ENCODE measurements around the gene WNK3. TPM values are rescaled to one million over a fixed set of nuclear protein-coding genes. Genes with fewer than 3 reads are reported as not detected.

The WNK3 gene
- total RNA-seq, 1 donor from 2014 or later: 8.4 TPM

DNA sequence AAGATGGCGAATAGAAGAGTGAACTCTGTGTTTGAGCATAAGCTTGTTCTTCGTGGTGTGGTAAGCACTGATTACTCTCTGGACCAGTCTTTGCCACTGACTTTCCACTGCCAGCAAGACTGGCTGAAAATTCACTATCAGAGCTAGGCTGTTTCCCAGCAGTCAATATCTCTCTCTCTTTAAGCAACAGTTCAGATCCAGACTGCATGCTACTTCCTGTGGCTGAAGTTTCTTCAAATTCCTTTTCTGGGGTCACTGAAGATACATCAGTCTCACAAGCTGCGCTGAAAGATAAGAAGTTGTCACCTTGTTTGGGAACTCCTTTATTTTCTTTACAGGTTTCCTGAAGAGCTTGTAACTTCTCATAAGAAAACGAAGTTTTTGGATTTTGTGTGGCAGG, 120.8 kb downstream of the WNK3 start:
- no peaks in the 10 kb centered on the region for H3K79me2 ChIP-seq (ENCODE audit: insufficient read depth, low read length)
- FAIRE-seq: peak; percentile 39
- H3K27ac Mint-ChIP-seq (ENCODE audit: unreplicated experiment): no peak overlapping the region
- no peaks in the 10 kb centered on the region for H3K4me1 Mint-ChIP-seq (ENCODE audit: low read depth, unreplicated experiment)
- no peaks in the 10 kb centered on the region for H3K27me3 Mint-ChIP-seq (ENCODE audit: low read depth, unreplicated experiment)
- H3K27me3 ChIP-seq (ENCODE audit: insufficient read depth, low read length): no peaks in the 10 kb centered on the region
- DNase-seq (ENCODE audit: low read depth): no peak
- H3K4me1 ChIP-seq (ENCODE audit: insufficient read depth, low read length): no peaks in the 10 kb centered on the region
- H3K36me3 ChIP-seq (ENCODE audit: insufficient read depth, low read length): no peaks in the 10 kb centered on the region
- no peaks in the 10 kb centered on the region for H4K20me1 ChIP-seq (ENCODE audit: insufficient read depth, low read length)
- H3K4me2 ChIP-seq (ENCODE audit: low read length): no peak overlapping the region
- no peak overlapping the region for H3K4me3 Mint-ChIP-seq (ENCODE audit: unreplicated experiment)
- H3K36me3 Mint-ChIP-seq (ENCODE audit: low read depth, unreplicated experiment): no peaks in the 10 kb centered on the region
- H3K9me3 Mint-ChIP-seq (ENCODE audit: unreplicated experiment): peaks cover 3% of the 10 kb centered on the region
- no peak overlapping the region for H3K4me3 ChIP-seq (ENCODE audit: insufficient read depth, low read depth, low read length)
- no peak for TF ChIP-seq EZH2 (IDR thresholded peaks at IDR 0.05; ENCODE audit: insufficient read depth, low read length)
- TF ChIP-seq, protein P1, sequence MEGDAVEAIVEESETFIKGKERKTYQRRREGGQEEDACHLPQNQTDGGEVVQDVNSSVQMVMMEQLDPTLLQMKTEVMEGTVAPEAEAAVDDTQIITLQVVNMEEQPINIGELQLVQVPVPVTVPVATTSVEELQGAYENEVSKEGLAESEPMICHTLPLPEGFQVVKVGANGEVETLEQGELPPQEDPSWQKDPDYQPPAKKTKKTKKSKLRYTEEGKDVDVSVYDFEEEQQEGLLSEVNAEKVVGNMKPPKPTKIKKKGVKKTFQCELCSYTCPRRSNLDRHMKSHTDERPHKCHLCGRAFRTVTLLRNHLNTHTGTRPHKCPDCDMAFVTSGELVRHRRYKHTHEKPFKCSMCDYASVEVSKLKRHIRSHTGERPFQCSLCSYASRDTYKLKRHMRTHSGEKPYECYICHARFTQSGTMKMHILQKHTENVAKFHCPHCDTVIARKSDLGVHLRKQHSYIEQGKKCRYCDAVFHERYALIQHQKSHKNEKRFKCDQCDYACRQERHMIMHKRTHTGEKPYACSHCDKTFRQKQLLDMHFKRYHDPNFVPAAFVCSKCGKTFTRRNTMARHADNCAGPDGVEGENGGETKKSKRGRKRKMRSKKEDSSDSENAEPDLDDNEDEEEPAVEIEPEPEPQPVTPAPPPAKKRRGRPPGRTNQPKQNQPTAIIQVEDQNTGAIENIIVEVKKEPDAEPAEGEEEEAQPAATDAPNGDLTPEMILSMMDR (IDR thresholded peaks at IDR 0.05; ENCODE audit: insufficient read depth, low read depth, low read length): no peak
- no peak overlapping the region for H2AFZ ChIP-seq (ENCODE audit: low read depth, low read length)
- H3K9me3 ChIP-seq (ENCODE audit: insufficient read depth, low read depth, low read length): no peaks in the 10 kb centered on the region
- H3K27ac ChIP-seq (ENCODE audit: low read depth, low read length): no peak overlapping the region
- no peak overlapping the region for H3K9ac ChIP-seq (ENCODE audit: low read length)

DNA sequence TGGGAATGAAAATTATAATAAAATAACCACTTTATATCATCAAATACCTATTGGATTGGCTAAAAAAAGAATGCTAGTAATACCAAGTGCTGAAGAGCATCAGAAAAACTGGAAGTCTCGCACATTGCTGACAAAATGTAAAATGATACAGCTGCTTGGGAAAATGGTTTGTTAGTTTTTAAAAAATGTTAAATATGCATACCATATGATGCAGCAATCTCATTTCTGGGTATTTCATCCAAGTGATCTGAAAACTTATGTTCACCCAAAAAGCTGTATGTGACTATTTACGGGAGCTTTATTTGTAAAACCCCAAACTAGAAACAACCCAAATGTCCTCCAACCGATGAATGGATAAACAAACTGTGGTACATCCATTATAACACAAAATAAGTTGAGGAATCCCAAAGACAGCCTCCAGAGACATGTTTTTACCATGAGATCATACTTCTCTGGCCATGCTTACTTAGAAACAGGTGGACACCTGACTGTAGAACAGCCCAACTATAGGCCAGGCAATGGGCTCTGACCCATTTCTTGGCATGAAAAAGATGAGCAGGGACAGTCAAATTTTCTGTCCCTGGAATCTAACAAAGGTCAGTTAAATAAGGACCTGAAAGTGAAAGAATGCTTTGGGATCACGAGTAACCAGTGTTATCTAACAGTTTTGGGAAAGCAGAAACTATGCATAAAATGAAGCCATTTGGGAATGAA, 127.3 kb downstream of the WNK3 start:
- Histone ChIP-seq H3K9ac (ENCODE audit: low read length) (no peak overlapping the region), H3K4me2 (ENCODE audit: low read length) (no peak overlapping the region), H3K9me3 (ENCODE audit: insufficient read depth, low read depth, low read length) (no peaks in the 10 kb centered on the region), H3K36me3 (ENCODE audit: insufficient read depth, low read length) (no peaks in the 10 kb centered on the region), H3K4me3 (ENCODE audit: insufficient read depth, low read depth, low read length) (no peak overlapping the region), H4K20me1 (ENCODE audit: insufficient read depth, low read length) (no peaks in the 10 kb centered on the region), H3K4me1 (ENCODE audit: insufficient read depth, low read length) (no peaks in the 10 kb centered on the region), H3K79me2 (ENCODE audit: insufficient read depth, low read length) (no peaks in the 10 kb centered on the region), H3K27me3 (ENCODE audit: insufficient read depth, low read length) (no peaks in the 10 kb centered on the region), H2AFZ (ENCODE audit: low read depth, low read length) (no peak overlapping the region), H3K27ac (ENCODE audit: low read depth, low read length) (no peak overlapping the region)
- peak; percentile 5 for FAIRE-seq
- Mint-ChIP-seq H3K36me3 (ENCODE audit: low read depth, unreplicated experiment) (no peaks in the 10 kb centered on the region), H3K27me3 (ENCODE audit: low read depth, unreplicated experiment) (no peaks in the 10 kb centered on the region), H3K4me1 (ENCODE audit: low read depth, unreplicated experiment) (peaks cover 3% of the 10 kb centered on the region), H3K27ac (ENCODE audit: unreplicated experiment) (peak overlapping the region; percentile 41), H3K4me3 (ENCODE audit: unreplicated experiment) (no peak overlapping the region), H3K9me3 (ENCODE audit: unreplicated experiment) (no peaks in the 10 kb centered on the region)
- DNase-seq (ENCODE audit: low read depth): peak; percentile 31
- TF ChIP-seq, protein P1 (IDR thresholded peaks at IDR 0.05; ENCODE audit: insufficient read depth, low read depth, low read length): no peak
- TF ChIP-seq EZH2 (IDR thresholded peaks at IDR 0.05; ENCODE audit: insufficient read depth, low read length): no peak

DNA sequence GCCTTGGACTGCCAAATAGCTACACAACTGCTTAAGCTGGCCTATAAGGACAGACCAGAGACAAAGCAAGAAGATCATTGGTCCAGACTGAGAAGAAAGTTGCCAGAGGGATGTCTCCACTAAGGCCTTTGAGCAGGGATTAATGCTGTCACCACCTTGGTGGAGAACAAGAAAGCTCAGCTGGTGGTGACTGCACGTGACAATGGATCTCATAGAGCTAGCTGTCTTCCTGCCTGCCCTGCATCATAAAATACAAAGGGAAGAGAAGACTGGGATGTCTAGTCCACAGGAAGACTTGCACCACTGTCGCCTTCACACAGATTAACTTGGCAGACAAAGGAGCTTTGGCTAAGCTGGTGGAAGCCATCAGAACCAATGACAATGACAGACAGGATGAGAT, 134.3 kb downstream of the WNK3 start:
- no peak for TF ChIP-seq EZH2 (IDR thresholded peaks at IDR 0.05; ENCODE audit: insufficient read depth, low read length)
- TF ChIP-seq, protein P1 (IDR thresholded peaks at IDR 0.05; ENCODE audit: insufficient read depth, low read depth, low read length): no peak
- Histone ChIP-seq H3K27ac (ENCODE audit: low read depth, low read length) (no peak overlapping the region), H3K36me3 (ENCODE audit: insufficient read depth, low read length) (no peaks in the 10 kb centered on the region)

More for the DNA sequence above, 134.3 kb downstream of the WNK3 start:
- Mint-ChIP-seq H3K36me3 (ENCODE audit: low read depth, unreplicated experiment) (no peaks in the 10 kb centered on the region), H3K9me3 (ENCODE audit: unreplicated experiment) (no peaks in the 10 kb centered on the region), H3K27me3 (ENCODE audit: low read depth, unreplicated experiment) (no peaks in the 10 kb centered on the region), H3K27ac (ENCODE audit: unreplicated experiment) (no peak overlapping the region), H3K4me3 (ENCODE audit: unreplicated experiment) (no peak overlapping the region), H3K4me1 (ENCODE audit: low read depth, unreplicated experiment) (no peaks in the 10 kb centered on the region)
- H2AFZ ChIP-seq (ENCODE audit: low read depth, low read length): no peak overlapping the region
- FAIRE-seq: no peak
- no peak overlapping the region for H3K9ac ChIP-seq (ENCODE audit: low read length)
- no peaks in the 10 kb centered on the region for H3K27me3 ChIP-seq (ENCODE audit: insufficient read depth, low read length)
- H3K4me3 ChIP-seq (ENCODE audit: insufficient read depth, low read depth, low read length): no peak overlapping the region
- H3K9me3 ChIP-seq (ENCODE audit: insufficient read depth, low read depth, low read length): no peaks in the 10 kb centered on the region
- no peak for DNase-seq (ENCODE audit: low read depth)
- H4K20me1 ChIP-seq (ENCODE audit: insufficient read depth, low read length): no peaks in the 10 kb centered on the region
- H3K4me2 ChIP-seq (ENCODE audit: low read length): no peak overlapping the region
- H3K4me1 ChIP-seq (ENCODE audit: insufficient read depth, low read length): no peaks in the 10 kb centered on the region
- no peaks in the 10 kb centered on the region for H3K79me2 ChIP-seq (ENCODE audit: insufficient read depth, low read length)
